ENCODE results near the gene CD47.

Gene CD47

DNA sequence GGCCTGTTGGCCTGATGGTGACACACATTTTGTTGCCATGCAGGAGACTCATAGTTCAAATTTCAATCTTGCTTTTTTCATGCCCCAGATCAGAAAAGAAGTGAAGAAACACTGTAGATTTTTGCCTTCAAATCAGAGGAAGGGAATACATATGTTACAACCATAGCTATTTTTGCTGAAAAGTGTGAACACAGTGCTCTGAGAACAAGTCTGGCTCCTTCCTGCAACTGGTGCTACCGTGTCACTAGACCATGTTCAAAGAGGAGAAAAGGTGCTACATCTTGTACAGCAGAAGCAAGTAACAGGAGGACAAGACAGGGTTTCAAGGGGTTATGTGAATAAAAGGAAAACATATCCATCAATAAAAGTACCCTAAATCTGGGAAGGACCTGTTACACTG lies 44.6 kb downstream of the CD47 start:
- no peak for DNase-seq

DNA sequence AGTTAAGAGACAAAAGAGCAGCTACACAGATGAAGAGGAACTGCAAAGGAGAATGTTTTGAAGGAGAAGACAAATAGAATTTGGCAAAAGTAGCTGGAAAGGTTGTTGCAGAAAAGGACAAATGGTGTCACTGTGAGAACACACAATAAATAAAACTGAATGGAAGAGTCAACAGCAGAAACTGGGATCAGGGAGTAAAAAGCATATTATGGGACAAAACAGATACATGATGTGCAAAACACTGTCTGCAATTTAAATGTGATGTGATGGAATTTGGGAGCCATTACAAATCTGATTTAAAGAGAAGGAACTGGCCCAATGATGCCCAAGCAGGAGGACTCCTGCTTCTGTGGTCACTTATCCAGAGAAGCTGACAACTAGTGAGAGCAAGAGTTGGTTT lies 46.1 kb downstream of the CD47 start:
- DNase-seq: no peak

DNA sequence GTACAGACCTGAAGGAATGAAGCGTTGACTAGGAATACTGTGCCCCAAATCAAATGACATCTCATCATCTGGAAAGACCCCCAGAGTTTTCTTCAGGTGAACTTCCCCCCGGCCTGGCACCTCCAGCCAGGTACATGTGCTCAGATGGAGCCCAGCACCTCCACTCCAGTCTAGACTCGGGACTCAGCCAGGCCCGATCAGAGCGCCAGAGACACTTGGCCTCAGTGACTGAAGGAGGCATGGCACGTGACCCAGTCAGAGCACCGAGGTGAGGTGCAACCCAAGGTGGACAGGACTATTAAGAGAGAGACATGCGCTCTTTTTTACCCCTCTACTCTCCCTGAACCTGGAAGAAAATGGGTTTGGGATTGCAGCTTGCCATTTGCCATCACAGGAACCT lies 48.5 kb downstream of the CD47 start:
- DNase-seq: no peak

DNA sequence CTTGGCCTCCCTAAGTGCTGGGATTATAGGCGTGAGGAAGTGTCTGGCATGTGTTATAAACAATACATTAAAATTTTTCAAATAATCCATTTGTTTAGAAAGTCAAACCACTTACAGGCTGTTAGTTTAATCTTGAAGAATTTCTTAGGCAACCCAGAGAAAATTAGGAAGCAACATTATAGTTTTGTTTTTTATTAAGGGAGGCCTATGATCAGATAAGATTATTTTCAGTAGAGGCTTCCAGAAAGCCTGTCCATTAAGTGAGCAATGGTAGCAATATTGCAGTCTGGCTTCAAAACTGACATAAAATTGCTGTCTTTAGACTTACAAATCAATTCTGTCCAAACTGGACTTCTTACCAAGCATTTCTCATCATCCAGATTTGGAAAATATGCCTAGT lies 49.6 kb downstream of the CD47 start:
- DNase-seq: no peak

DNA sequence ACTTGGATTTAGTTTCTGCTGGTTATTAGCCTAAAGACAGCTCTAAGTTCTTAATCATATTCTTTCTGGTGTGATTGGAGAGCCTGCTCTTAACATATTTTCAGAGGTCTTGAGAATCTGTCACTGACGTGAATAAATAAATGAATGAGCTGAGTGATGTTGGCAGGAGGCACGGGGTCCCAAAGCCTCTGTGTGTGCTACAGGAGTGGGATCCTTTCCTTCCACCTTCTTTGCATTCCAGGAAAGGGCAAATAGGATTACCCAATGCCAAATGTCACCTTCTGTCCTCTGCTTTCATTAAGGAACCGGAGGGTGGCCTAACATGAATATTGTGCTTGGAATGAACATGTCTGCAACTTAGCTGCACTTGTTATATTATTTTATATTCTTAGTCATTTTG lies 53.1 kb downstream of the CD47 start:
- no peak for DNase-seq

DNA sequence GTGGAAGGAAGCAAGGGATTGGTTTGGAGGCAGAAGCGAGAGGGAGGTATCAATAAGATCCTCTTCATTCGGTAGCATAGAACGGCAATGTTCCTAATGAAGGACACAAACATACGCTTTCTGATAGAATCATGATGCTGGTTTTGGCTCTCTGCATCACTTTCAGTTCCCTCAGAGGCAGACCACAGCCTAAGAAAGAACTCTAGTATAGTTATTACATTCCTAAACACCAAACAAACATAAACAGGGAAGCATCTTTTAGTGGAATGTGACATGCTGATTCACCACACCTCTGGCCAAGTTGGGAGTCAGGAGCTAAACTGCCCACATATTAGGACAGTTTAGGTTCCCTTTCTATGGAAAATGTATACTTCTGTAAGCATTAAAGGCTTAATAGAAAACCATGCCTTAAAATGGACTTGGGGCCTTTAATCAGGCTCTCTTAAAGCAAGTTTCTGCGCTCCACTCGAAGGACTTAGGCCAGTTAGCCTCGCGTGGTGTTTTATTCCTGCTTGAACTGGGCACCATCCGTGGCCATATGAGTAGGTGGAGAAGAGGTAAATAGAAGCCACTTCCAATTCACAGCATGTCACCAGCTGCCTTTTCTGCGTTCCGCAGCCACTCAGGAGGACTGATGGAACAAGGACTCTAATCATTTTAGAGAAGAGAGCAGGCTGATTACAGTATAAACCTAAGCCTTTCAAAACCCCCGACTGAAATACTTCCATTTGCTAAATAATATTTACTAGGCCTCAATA lies 53.7 kb downstream of the CD47 start:
- DNase-seq: no peak

DNA sequence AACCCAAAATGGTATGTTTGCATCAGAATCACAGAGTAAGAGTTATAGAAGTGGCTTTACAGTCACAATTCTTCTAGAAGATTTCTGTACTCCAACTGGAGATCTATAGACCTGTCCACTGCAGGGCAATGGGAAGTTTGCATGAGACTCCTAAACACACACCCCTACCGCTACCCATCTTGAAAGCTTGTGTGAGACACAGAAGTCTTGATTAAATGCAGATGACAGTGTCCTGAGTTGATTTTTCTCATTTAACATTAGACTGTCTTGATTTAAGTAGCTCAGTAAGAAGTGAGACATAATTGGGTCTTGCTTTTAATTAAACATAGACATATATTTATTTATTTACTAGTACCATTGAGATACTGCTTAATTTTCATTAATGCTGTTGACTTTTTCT lies 54.4 kb downstream of the CD47 start:
- DNase-seq: no peak

DNA sequence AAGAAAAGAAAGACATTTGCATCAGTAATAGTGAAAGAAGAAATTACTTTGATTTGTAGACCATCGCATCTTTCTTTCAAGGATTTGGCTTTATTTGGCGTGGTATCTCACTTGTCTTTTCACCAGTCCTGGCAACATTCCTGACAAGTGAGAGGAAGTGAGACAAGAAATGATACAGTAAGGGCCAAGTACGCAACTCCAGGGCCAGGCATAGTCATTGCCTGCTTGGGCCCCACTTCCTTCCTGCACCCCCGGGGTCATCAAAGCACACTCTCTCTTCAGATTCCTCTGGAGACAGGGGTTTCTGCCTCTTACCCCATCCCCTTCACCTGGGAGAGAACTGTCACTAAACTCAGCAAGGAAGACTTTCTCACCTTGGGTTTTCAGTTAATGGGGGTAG lies 55.1 kb downstream of the CD47 start:
- no peak for DNase-seq

DNA sequence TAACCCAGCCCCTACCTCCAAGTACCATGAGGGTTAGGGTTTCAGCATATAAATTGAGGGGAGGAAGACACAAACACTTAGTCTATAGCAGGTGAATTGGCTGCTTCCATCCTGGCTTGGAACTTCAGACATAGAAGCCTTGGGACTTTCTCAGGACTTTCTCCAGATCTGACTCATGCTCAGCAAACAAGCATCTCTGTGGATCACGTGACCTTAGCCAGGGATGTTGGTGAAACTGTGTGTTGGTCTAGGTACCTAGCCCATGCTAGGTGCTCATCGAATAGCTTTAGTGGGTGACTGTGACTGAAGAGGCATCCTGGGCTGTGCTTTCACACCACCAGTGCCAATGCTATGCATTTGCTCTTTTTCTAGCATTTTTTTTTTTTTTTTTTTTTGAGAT lies 58.9 kb downstream of the CD47 start:
- no peak for DNase-seq

DNA sequence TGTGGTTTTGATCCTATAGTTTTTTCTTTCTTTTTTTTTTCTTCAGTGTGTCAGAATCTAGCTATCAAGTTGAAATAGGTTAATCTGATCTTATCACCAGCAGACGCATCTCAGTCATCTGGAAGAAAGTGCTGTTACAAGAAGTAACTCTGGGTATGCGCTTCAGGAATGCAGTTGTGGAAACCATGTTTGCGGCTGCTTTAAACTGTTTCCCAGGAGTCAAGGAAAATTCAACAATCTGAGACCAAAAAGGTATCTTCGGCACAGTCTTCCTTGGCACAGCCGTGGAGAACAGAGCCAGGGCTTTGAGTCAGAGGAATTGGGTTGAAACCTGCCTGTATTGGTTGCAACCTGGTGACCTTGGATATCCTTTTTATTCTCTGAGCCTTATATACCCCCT lies 59.9 kb downstream of the CD47 start:
- DNase-seq: no peak

DNA sequence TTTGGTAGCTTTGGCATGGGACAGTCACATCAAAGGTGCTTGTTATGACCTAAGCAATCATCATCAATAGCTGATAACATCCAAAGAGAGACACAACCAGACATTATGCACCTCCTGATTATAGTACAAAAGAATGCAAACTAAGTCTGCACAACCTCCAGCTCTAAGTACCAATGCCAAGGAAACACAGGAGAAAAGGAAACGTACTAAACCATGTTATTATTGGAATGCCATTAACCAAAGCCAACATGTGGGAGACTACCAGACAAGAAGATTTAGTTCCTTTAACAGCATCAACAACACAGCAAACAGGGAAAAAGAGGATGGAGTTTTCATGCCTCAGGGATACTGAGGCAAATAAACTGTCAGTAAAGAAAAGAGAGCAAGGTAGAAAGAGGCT lies 61.4 kb downstream of the CD47 start:
- DNase-seq: no peak

DNA sequence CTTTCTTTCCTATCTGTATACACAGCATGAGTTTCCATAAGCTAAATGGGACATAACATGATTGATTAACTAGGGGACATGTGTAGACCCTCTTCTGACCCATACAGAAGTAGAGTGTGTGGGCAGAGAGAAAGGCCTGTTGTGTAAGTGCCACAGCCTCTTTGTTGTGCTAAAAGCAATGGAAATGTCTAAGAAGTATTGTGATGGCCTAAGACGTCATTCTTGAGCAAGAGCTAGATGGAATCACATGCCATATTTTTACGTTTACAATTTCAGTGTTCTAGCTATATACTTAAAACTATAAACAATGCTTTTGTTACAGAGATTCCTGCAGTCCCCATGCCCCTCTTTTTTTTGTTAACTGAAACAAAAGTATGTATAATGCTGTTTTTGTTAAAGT lies 61.9 kb downstream of the CD47 start:
- no peak for DNase-seq

DNA sequence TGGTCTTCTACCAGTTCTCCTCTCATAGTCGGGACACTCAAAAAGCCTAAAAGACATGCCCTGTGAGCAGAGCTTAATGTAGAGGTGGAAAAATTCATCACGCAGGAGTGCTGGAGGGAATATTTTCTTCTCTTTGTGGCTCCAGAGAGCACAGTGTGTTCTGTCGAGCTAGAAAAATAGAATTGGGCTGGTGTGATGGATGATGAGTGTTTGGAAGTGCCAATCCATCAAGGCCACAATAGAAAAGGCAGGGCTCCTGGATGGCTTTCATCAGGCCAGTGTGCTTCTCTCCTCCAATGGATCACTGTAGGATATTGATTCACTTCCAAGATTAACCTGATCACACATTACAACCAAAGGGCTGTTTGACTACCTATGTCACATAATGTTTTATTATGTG lies 65.7 kb downstream of the CD47 start:
- no peak for DNase-seq

DNA sequence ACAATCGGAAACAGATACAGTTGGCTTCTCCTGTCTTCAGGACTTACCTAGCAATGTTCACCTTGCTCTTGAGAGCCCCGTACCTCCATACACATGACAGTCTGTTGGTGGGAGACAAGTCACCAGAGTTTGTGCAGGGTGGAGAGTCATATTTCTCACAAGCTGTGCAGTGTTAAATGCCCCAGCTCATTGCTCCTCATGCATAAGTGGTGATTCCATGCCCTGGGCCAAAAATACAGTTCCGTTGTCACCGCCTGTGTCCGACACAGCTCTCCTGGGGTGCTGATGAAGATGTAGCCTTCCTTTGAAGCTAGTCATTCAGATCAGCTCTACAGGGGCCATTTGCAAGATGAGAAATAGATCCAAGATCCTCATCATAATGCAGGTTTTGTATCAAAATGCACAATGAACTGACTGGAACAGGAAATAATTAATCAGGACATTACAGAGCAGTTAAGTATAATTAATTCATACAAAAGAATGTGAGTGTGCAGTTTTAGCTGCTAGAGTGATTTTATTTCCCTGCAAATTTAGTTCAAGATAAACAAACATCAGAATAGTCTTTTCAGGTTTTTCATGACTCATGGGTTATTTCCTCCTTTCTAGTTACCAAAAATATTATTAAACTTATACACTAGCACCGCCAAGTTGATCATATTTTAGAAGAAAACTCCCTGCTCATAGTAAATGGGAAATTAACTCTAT lies 66.5 kb downstream of the CD47 start:
- no peak for DNase-seq

DNA sequence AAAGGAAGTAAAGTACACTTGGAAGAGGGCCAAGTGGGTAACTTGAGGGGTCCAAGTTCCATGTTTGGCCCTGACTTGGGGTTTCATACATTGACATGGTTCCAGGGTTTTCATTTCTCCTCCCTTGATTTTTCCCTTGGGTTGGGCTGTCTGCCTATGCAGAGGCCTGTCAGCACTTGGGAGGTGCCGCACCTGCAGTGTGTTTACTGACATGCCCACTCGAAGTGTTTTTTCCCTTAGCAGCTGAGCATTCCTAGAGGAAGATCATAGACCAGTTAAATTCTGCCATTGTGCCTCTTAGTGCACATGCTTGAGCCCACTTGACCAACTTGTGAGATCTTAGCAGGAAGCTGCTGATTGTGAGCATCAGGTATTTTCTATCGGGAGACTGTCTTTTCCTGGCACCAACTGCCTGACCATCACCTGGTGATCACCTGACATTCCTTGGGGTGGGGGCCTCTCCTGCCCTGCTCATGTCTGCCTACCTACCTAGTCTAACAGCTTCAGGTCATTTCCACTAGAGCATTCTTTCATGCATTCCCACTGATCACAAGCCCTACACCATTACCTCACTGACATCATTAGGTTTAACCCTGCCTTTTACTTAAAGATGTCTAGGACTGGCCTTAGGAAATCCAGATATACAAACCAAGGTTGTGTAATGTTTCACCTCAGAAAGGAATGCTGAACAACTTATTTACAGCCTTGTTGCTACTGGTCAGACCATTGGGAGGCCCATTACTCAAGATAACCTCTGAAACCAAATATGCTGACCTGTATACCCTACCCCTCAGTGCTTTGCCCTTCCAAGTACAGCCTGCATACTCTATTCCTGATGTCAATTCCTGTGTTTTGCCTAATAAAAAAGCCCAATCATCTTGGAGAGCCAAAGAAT lies 68.3 kb downstream of the CD47 start:
- peak; percentile 85 for DNase-seq

DNA sequence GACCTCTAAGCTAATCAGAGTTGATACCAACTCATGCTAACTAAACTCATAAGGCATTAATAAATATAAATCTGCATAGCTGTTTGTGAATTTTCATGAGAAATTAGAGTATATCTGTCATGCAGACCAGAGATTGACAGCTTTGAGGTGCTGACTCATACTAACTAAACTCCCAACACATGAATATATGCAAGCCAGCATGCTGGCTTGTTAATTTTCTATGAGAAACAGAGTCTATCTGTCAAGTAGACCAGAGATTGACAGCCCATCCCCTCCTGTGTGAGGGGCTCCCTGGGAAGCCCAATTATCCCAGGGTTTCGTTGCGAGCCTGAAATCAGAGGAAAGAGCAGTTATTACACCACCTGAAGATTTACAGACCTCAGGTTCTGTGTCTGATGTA lies 69.3 kb downstream of the CD47 start:
- DNase-seq: no peak

DNA sequence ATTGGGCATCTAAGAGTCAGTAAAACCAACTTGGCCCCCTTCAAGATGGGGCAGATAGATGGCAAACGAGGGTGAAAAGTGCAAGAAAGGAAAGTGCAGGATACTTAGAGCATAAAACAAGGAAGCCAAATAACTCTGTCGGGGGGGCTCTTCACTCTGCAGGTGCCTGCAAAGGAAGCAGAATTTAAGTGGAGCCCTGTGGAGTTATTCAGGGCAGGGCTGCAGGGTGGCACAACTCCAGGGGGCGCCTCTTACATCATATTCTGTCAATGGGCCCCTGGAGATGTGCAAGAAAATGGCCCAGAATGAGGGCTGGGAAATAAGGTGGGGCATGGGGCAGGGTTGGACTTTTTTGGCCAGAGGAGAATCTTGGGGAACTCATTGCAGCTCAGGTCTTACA lies 69.7 kb downstream of the CD47 start:
- DNase-seq: no peak

DNA sequence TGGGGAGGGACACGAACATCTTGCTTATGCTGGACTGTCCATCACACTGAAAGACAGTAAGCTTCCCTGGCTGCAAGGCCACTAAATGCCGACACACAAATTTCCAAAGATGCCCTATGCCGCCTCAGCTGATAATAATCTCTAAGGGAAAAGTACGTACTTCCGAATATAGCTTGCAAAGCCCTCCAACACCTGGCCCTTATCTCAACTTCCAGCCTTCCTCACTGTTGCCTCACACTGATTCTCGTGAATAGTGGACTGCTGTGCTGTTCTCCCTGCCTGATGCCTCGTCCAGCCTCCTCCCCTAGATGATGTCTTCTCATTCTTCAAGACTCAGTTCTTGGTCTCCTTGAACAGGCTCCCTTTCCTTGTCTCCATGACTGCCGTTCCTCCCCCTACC lies 72.3 kb downstream of the CD47 start:
- no peak for DNase-seq

DNA sequence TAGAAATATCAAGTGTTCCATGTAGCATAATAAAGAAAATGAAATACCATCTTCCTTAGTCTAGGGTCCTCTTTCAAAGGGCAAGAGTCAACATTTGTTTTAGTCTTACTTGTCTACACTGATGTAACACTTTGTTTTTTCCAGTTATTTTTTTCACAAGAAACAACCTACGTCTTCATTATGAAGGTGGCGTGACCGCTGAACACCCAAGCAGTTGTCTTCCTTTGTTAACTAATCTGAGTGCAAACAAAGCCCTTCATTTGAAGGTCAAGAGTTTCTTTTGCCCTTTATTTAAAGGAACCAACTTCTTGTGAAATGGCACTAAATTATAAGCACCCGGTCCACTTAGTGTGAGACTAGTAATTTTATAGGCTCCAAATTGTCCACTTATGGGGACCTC lies 73.2 kb downstream of the CD47 start:
- DNase-seq: no peak

DNA sequence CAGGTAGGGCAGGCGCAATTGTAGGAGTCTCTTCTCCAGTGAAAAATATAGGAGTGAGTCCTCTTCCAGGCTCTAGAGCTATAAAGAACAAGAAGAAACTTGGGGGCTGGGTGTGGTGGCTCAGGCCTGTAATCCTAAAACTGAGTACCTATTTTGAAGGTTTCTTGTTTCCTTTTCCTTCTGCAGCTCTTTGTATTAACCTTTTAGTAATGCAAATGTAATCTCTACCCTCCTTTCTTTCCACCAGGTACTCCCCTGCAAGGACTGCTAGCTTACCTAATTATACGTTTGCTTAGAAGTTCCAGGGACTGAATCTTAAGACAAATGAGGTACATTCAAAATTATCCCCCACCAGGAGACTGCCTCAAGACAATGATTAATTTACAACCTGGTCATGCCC lies 75.9 kb downstream of the CD47 start:
- no peak for DNase-seq

DNA sequence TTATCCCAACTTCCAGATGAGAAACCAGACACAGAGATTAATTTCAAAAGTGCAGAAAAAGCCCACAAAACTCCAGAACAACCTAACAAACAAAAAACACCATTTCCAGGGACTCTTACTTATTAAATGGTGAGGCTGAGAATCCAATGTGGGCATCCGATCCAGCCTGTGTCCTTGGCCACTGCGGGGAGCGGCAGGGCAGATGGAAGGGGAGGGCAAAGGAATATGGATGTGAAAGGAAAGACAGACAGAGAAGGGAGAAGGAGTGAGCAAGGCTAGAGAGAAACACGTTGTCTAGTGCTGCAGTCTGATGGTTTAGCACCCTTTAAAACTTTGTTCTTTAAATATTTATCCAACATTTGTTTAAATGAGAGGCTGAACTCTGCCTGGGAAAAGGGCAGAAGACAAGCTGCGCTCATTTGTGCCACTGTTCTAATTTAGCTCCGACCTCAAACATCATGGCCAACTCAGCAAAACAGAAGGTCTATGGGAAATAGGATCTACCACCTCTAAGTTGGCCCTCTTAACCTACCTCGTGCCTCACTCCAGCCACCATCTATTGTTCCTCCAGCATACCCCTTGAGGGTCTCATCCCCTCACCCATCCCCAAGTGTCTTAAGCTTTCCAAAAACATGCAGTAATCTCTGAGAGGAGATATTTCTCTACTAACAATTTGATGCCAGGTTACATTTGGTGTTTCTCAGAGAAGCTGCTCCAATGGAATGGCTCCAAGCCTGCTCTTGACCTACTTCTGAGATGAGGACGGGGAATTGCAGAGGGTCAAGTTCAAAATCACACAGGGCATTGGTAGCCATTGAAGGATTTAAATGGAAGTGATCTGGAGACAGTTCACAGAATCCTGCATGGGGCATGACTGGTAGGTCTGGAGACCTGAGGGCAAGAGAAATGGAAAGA lies 77.4 kb downstream of the CD47 start:
- DNase-seq: no peak

DNA sequence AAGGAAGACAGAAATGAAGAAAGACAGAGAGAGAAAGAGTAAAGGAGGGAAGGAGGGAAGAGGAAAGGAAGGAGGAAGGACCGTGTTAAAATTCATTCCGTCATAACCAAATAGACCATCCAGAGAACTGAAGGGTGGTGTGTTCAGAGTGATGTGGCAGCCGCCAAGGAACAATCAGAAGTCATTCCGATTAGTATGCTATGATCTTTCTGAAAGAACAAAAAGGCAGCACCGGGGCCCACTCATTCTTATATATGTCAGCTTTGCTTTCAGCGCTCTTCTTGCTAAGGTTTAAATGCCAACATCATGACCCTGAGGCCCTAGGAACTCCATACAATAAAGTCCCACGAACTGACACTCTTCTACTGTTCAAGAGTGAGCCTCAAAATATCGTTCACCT lies 78.5 kb downstream of the CD47 start:
- no peak for DNase-seq

DNA sequence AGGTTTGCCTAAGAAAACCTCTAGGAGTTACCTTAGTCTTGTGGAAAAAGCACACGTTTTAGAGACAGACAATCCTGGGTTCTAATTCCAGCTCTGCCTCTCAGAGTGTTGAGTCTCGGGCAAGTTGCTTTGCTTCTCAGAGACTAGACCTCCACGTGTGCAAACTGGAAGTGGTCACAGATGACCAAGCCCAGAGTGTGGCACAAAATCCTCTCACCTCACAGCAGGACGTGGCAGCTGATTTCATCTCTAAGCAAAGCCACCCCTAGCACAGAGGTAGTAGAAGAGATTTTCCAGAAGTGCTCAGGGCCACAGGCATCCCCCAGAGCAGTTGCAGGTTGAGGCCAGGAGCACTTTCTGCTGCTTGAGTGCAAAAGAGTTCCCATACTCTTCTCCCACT lies 79.2 kb downstream of the CD47 start:
- DNase-seq: no peak
